Activated T-cell treated with anti-CD3 and anti-CD28 coated beads, Interleukin-2, amount 50 U/mL, for 4 hours (primary cell): ENCODE data around the gene CBLN3. TPM values are rescaled to one million over a fixed set of nuclear protein-coding genes. Genes with fewer than 3 reads are reported as not detected.

ENCODE experiments used
- ATAC-seq, 2 donors: fragments of 200-7000 bp; cut with Tn5 transposase; one replicate each; pipeline ENCODE4 v1.10.0; 2021
- DNase-seq: peaks from one replicate; pipeline ENCODE4 v3.0.0-alpha.2; 2020
- H3K27me3 Mint-ChIP-seq: one replicate; pipeline ENCODE4 v1.8.0; 2021; ENCODE audit warnings: low read depth, mixed read lengths
- H3K36me3 Mint-ChIP-seq: one replicate; pipeline ENCODE4 v1.8.0; 2022; ENCODE audit warnings: mixed read lengths; ENCODE audit not compliant: insufficient read depth
- H3K4me1 Mint-ChIP-seq: one replicate; pipeline ENCODE4 v1.8.0; 2021; ENCODE audit warnings: low read depth, mixed read lengths
- H3K4me3 Mint-ChIP-seq: one replicate; pipeline ENCODE4 v1.8.0; 2021; ENCODE audit warnings: mild to moderate bottlenecking, moderate library complexity, mixed read lengths
- H3K9me3 Mint-ChIP-seq: one replicate; pipeline ENCODE4 v1.8.0; 2021; ENCODE audit warnings: mixed read lengths
- total RNA-seq, 3 donors: library from RNA; stranded (reverse); gene quantifications; one replicate each; pipeline ENCODE4 v1.2.1, GENCODE V29; 2021

The CBLN3 gene
- total RNA-seq, 3 donors from 2014 or later, result 3.1 to 5.6 (median 3.6) TPM

DNA sequence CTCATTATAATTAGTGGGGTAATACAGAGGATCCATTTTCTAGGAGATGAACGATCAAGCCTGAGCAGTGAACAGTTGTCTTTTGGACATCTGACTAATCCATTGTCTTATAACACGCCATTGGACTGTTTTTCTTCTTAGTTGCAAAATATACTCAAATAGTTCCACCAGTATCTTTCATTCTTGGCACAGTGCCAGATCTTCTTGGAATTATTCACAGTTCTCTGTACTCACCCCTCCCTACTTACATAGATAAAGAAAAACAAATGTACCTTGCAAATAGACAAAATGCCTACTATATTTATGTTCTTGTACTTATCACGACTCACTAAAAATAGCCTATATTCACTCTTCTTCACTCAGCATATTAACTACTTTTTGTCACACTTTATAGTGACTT lies 3.8 kb downstream of the CBLN3 start:
- H3K4me3 Mint-ChIP-seq, result no peak overlapping the region
- H3K4me1 Mint-ChIP-seq, result peaks cover 34% of the 10 kb centered on the region
- ATAC-seq (no peak), DNase-seq (no peak)
- H3K27me3 Mint-ChIP-seq, result no peaks in the 10 kb centered on the region
- no peaks in the 10 kb centered on the region for H3K9me3 Mint-ChIP-seq
- no peaks in the 10 kb centered on the region for H3K36me3 Mint-ChIP-seq

DNA sequence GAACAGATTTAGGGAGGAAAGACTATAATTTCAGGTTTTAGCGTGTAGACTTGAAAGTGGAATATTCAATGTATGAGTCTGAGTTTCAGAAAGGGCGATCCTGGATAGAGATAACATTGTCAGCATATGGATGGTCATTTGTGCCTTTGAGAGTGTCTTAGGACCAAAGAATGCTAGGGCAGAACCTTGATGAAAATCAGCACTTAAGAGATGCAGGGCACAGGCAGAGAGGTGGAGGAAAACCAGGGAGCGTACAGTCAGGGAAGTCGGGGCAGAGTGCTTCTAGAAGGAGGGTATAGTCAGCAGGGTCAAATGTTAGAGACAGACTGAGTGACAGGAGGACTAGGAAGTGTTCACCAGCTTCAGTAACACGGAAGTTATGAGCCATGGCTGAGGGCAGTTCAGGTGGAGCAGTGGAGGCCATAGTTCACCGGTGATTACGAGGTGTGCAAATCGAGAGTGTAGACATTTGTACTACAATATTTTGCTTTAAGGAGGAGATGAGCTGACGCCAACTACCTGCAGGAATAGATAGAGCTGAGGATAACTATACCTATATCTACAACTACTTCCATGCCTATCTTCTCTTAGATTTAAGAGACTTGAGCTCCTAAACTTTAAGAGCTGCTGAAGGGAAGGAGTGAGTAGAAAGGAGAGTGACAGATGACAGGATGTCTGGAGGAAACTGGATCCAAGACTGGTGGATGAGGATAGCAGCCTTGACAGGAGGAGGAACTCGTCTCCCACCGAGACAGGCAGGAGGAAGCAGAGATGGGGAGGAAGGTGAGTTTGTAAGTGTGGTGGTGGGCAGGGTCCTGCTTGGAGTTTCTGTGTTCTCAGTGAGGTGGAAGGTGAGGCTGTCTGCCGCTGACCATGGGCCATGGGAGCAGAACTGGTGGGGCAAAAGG lies 6.5 kb downstream of the CBLN3 start:
- no peak overlapping the region for H3K4me3 Mint-ChIP-seq
- H3K27me3 Mint-ChIP-seq, result peaks cover 2% of the 10 kb centered on the region
- H3K4me1 Mint-ChIP-seq, result peaks cover 25% of the 10 kb centered on the region
- H3K9me3 Mint-ChIP-seq, result no peaks in the 10 kb centered on the region
- ATAC-seq (no peak), DNase-seq (no peak)
- H3K36me3 Mint-ChIP-seq, result no peaks in the 10 kb centered on the region

DNA sequence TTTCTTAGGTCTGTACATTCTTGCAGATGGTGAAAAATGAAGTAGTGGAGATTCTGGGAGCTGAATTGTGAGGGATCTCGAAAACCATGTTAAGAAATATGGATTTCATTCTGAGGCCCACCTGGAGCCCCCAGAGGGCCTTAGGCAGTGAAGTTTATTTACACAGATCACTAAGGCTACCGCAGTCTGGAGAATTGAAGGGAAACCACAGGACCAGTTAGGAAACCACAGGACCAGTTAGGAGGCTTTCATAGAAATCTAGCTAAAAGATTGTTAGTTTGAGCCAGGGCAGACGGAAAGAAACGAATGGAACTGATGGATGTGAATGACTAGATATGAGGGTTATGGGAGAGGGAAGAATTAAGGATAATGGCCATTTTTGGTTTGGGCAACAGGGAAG lies 7.2 kb downstream of the CBLN3 start:
- H3K4me3 Mint-ChIP-seq, result no peak overlapping the region
- peaks cover 2% of the 10 kb centered on the region for H3K27me3 Mint-ChIP-seq
- no peaks in the 10 kb centered on the region for H3K9me3 Mint-ChIP-seq
- peaks cover 21% of the 10 kb centered on the region for H3K4me1 Mint-ChIP-seq
- H3K36me3 Mint-ChIP-seq, result no peaks in the 10 kb centered on the region
- no peak for ATAC-seq
- no peak for DNase-seq

DNA sequence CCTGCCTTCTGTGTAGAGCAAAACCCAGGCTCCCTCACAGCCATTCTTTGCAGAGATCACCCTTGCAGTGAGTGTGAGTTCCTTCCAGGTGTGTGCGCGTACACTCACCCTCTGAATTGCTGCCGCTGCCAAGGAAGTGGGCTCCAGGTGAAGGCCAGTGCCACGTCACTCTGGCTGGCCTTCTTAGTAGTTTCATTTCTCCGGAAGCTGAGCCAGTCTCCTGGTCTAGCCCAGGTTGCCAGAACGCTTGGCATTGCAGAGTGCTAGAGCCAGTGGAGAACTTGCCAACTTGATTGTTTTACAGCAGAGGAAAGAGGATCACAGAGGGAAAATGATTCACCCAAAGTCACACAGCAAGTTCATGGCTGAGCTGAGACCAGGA lies 11.0 kb downstream of the CBLN3 start:
- Mint-ChIP-seq H3K27me3 (peaks cover 6% of the 10 kb centered on the region), H3K36me3 (no peaks in the 10 kb centered on the region), H3K9me3 (no peaks in the 10 kb centered on the region), H3K4me1 (no peaks in the 10 kb centered on the region), H3K4me3 (no peak overlapping the region)
- ATAC-seq (no peak), DNase-seq (no peak)

DNA sequence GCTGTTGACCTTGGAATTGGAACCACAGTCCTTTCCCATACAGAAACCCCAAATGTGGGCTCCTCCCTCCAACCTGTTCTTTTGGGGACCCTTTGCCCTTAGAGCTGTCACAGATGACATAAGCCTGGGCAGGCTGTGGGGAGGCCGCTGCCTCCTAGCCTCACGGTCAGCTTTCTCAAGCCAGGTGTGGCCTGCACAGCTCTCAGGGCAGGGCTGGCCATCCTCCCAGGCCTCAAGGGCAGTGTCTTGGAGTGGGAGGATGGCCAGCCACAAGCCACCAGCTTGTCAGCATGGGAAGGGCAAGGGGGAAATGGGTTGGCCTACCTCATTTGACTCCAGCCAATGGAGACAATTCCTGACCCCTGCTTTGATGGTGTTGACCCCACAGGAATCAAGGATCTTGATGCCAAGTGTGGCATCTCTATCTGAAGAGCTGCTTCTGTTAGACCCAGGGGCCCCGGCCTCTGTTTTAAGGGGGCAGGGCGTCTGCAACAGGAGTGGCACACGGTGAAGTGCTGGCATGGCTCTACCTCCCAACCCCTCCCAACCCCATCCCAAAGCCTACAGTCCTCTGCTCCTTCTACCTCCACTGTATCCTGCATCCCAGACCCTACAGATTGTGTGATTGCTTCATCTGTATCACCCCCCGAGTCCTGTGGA lies 11.5 kb downstream of the CBLN3 start:
- no peaks in the 10 kb centered on the region for H3K36me3 Mint-ChIP-seq
- H3K27me3 Mint-ChIP-seq, result peaks cover 6% of the 10 kb centered on the region
- H3K4me1 Mint-ChIP-seq, result no peaks in the 10 kb centered on the region
- H3K9me3 Mint-ChIP-seq, result no peaks in the 10 kb centered on the region
- no peak overlapping the region for H3K4me3 Mint-ChIP-seq
- DNase-seq, result no peak
- no peak for ATAC-seq

DNA sequence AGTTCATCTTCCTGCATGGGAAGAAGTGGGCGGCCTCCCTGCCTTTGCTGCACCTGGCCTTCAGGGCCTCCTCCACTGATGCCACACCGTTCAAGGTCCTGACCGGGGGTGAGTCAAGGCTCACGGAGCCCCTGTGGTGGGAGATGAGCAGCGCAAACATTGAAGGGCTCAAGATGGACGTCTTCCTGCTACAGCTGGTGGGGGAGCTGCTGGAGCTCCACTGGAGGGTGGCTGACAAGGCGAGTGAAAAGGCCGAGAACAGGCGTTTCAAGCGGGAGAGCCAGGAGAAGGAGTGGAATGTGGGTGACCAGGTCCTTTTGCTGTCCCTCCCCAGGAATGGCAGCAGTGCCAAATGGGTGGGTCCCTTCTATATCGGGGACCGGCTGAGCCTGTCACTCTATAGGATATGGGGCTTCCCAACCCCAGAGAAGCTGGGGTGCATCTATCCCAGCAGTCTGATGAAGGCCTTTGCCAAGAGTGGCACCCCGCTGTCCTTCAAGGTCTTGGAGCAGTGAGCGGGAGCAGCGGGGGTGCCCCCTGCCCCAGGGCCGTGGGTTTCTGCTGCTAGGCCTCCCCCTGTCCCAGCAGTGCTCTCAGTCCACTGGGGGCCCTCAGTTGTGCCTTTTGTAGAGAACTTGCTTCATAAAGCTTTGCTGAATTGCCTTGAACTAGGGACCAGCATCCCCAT lies 12.4 kb downstream of the CBLN3 start:
- Mint-ChIP-seq H3K9me3 (no peaks in the 10 kb centered on the region), H3K4me3 (no peak overlapping the region), H3K4me1 (no peaks in the 10 kb centered on the region), H3K36me3 (no peaks in the 10 kb centered on the region), H3K27me3 (peaks cover 6% of the 10 kb centered on the region)
- no peak for DNase-seq
- ATAC-seq, result no peak

DNA sequence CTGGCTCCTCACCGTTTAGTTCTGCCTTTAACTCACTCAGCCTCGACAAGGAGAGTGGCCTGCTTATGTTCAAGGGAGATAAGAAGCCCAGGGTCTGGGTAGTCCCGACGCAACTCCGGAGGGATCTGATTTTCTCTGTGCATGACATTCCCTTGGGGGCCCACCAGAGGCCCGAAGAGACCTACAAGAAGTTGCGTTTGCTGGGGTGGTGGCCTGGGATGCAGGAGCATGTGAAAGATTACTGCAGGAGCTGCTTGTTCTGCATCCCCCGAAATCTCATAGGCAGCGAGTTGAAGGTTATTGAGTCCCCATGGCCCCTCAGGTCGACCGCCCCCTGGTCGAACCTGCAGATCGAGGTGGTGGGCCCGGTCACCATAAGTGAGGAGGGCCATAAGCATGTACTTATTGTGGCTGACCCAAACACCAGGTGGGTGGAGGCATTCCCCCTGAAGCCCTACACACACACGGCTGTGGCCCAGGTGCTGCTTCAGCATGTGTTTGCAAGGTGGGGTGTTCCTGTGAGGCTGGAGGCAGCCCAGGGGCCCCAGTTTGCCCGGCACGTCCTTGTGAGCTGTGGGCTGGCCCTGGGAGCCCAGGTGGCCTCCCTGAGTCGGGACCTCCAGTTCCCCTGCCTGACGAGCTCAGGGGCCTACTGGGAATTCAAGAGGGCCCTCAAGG lies 13.1 kb downstream of the CBLN3 start:
- no peaks in the 10 kb centered on the region for H3K9me3 Mint-ChIP-seq
- no peak overlapping the region for H3K4me3 Mint-ChIP-seq
- ATAC-seq (no peak), DNase-seq (no peak)
- H3K36me3 Mint-ChIP-seq, result no peaks in the 10 kb centered on the region
- peaks cover 6% of the 10 kb centered on the region for H3K27me3 Mint-ChIP-seq
- no peaks in the 10 kb centered on the region for H3K4me1 Mint-ChIP-seq

DNA sequence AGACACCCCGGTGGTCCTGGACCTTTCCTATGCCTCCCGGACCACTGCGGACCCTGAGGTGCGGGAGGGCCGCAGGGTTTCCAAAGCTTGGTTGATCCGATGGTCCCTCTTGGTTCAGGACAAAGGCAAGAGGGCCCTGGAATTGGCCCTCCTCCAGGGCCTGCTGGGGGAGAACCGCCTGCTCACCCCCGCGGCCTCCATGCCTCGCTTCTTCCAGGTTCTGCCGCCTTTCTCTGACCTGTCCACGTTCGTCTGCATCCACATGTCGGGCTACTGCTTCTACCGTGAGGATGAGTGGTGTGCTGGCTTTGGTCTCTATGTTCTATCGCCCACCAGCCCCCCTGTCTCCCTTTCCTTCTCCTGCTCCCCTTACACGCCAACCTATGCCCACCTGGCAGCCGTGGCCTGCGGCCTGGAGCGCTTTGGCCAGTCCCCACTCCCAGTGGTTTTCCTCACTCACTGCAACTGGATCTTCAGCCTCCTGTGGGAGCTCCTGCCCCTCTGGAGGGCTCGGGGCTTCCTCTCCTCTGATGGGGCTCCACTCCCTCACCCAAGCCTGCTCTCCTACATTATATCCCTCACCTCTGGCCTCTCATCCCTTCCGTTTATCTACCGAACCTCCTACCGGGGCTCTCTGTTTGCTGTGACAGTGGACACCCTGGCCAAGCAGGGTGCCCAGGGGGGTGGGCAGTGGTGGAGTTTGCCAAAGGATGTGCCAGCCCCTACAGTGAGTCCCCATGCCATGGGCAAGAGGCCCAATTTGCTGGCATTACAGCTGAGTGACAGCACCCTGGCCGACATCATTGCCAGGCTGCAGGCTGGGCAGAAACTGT lies 13.8 kb downstream of the CBLN3 start:
- no peaks in the 10 kb centered on the region for H3K9me3 Mint-ChIP-seq
- peaks cover 6% of the 10 kb centered on the region for H3K27me3 Mint-ChIP-seq
- DNase-seq (no peak), ATAC-seq (no peak)
- no peaks in the 10 kb centered on the region for H3K4me1 Mint-ChIP-seq
- H3K4me3 Mint-ChIP-seq, result peak overlapping the region; percentile 16
- no peaks in the 10 kb centered on the region for H3K36me3 Mint-ChIP-seq

DNA sequence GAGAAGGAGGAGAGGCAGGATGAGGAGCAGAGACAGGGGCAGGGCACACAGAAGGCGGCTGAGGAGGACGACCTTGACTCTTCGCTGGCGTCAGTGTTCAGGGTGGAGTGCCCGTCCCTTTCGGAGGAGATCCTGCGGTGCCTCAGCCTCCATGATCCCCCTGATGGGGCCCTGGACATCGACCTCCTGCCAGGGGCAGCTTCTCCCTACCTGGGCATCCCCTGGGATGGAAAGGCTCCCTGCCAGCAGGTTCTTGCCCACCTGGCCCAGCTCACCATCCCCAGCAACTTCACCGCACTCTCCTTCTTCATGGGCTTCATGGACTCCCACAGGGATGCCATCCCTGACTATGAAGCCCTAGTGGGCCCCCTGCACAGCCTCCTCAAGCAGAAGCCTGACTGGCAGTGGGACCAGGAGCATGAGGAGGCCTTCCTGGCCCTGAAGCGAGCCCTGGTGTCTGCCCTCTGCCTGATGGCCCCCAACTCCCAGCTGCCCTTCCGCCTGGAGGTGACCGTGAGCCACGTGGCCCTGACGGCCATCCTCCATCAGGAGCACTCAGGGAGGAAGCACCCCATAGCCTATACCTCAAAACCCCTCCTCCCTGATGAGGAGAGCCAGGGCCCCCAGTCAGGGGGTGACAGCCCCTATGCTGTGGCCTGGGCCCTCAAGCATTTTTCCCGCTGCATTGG lies 14.6 kb downstream of the CBLN3 start:
- Mint-ChIP-seq H3K9me3 (no peaks in the 10 kb centered on the region), H3K27me3 (peaks cover 3% of the 10 kb centered on the region), H3K4me3 (no peak overlapping the region), H3K4me1 (no peaks in the 10 kb centered on the region), H3K36me3 (no peaks in the 10 kb centered on the region)
- ATAC-seq (no peak), DNase-seq (no peak)

DNA sequence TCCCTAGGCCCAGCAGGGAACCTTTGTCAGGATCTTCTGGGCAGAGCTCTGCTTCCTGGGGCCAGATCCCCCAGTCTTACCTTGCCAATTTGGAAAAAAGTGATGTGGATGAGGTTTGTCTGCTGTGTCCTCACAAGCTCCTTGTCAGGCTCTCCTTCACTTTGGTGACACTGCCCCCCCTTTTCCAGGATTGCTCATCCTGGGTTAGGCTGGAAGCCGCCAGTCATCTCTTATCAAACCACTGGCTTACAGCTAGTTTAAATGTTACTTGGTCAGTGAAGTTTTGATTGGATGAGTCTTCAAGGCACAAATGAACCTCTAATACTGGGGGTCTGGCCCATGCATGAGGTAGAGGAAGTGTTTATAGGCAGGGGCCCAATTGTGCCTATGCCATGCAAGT lies 15.4 kb downstream of the CBLN3 start:
- peaks cover 3% of the 10 kb centered on the region for H3K27me3 Mint-ChIP-seq
- ATAC-seq (no peak), DNase-seq (no peak)
- no peaks in the 10 kb centered on the region for H3K36me3 Mint-ChIP-seq
- no peak overlapping the region for H3K4me3 Mint-ChIP-seq
- H3K4me1 Mint-ChIP-seq, result no peaks in the 10 kb centered on the region
- H3K9me3 Mint-ChIP-seq, result no peaks in the 10 kb centered on the region

DNA sequence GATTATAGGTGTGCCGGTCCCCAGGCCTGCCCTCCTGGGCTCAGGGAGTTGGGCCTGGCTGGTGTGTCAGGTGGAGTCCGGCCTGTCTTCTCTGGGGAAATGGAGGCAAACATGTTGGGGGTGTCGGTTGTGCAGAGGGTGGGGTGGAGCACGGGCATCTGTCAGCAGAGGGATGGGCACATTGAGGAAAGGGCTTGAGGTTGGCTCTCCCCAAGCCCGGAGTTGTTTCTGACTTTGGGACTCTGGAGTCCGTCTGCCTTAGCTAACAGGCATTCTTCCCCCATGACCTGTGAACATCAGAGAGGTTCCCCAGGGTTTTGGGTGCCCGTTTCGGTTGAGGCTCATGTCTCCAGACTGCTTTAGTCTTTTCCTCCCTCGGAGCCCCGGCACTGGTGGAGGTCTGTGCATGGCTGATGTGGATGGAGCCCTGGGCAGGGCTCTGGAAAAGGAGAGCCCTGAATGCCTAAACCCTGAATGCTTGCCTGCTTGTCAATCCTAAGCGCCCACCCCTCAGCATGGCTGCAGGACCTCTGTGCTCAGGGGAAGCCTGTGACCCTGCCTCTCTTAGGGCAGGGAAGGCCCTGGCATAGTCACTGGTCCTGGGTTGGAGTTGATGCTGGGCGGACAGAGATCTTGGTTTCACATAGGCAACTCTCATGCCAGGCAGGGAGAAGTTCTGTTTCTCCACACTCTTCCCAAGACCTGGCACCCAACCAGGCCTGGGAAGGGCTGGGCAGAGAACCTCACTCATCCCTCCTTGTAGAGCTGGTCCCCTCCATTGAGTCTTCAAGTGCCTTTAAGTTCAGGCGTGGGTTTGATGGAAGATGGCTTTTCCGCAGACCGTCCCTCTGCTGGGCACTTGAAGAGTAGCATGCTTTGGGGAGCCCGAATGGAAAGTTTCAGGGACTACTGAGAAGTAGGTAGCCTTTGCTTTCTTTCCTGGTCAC lies 17.8 kb downstream of the CBLN3 start:
- Mint-ChIP-seq H3K9me3 (no peaks in the 10 kb centered on the region), H3K4me3 (no peak overlapping the region), H3K4me1 (no peaks in the 10 kb centered on the region), H3K27me3 (no peaks in the 10 kb centered on the region), H3K36me3 (no peaks in the 10 kb centered on the region)
- ATAC-seq, result peak; percentile 52 to 63
- no peak for DNase-seq

DNA sequence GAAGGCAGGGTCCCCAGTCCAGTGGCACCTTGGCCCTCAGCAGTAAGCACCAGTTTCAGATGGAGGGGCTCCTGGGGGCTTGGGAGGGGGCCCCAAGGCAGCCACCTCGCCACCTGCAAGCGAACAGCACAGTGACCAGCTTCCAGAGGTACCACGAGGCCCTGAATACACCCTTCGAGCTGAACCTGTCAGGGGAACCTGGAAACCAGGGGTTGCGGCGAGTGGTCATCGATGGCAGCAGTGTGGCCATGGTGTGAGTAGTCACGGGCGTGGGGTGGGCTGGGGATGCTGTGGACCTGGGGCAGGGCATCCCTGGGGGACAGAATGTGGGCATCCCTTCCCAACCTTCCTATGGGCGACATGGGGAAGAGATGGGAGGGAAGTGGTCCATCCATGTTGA lies 19.5 kb downstream of the CBLN3 start:
- H3K36me3 Mint-ChIP-seq, result no peaks in the 10 kb centered on the region
- ATAC-seq (no peak), DNase-seq (no peak)
- H3K4me1 Mint-ChIP-seq, result no peaks in the 10 kb centered on the region
- H3K27me3 Mint-ChIP-seq, result peaks cover 3% of the 10 kb centered on the region
- no peak overlapping the region for H3K4me3 Mint-ChIP-seq
- H3K9me3 Mint-ChIP-seq, result no peaks in the 10 kb centered on the region
